GM19395 (cell line): ENCODE data around the gene SCN4B.

Experiments
- ATAC-seq: cut with Tn5 transposase; IDR thresholded peaks from one replicate; pipeline ENCODE4 v1.9.1; 2021; ENCODE audit warnings: mild to moderate bottlenecking, moderate library complexity; ENCODE audit not compliant: unreplicated experiment

Gene SCN4B

GRCh38 chr11:118102721-118103261 is 49.8 kb downstream of the SCN4B start:
- ATAC-seq = no peak

GRCh38 chr11:118100691-118101232 is 51.9 kb downstream of the SCN4B start:
- no peak for ATAC-seq

- ATAC-seq = no peak
Measured at GRCh38 chr11:118099838-118100556, 52.6 kb downstream of the SCN4B start.

- no peak for ATAC-seq
Measured at GRCh38 chr11:118098996-118099837, 53.4 kb downstream of the SCN4B start.

- no peak for ATAC-seq
Measured at GRCh38 chr11:118095967-118096367, 56.7 kb downstream of the SCN4B start.

- ATAC-seq = no peak
Measured at GRCh38 chr11:118095493-118095892, 57.1 kb downstream of the SCN4B start.

- ATAC-seq = no peak
Measured at GRCh38 chr11:118092907-118093571, 59.6 kb downstream of the SCN4B start.

GRCh38 chr11:118091690-118092089 is 60.9 kb downstream of the SCN4B start:
- ATAC-seq = no peak

- no peak for ATAC-seq
Measured at GRCh38 chr11:118090545-118091162, 62.0 kb downstream of the SCN4B start.

GRCh38 chr11:118088531-118088930 is 64.1 kb downstream of the SCN4B start:
- ATAC-seq = no peak

GRCh38 chr11:118087931-118088330 is 64.7 kb downstream of the SCN4B start:
- no peak for ATAC-seq

- ATAC-seq = no peak
Measured at GRCh38 chr11:118086913-118087768, 65.5 kb downstream of the SCN4B start, which contains the start of gene SMIM35. Gene SMIM35 (minus strand): TSS chr11:118086963. CDS start chr11:118086757, 206 bp downstream.

GRCh38 chr11:118084656-118085055 is 68.0 kb downstream of the SCN4B start:
- no peak for ATAC-seq

- no peak for ATAC-seq
Measured at GRCh38 chr11:118084247-118084646, 68.4 kb downstream of the SCN4B start.
